Stimulated activated CD4-positive, alpha-beta T cell treated with anti-CD3 and anti-CD28 coated beads, Interleukin-2, amount 100 ng/mL, for 4 hours (primary cell): Measurements from ENCODE around the gene NPHS2.

Source experiments
- DNase-seq: peaks from one replicate; pipeline ENCODE4 v3.0.0-alpha.2; 2020; ENCODE audit warnings: low read depth

The NPHS2 gene

DNA sequence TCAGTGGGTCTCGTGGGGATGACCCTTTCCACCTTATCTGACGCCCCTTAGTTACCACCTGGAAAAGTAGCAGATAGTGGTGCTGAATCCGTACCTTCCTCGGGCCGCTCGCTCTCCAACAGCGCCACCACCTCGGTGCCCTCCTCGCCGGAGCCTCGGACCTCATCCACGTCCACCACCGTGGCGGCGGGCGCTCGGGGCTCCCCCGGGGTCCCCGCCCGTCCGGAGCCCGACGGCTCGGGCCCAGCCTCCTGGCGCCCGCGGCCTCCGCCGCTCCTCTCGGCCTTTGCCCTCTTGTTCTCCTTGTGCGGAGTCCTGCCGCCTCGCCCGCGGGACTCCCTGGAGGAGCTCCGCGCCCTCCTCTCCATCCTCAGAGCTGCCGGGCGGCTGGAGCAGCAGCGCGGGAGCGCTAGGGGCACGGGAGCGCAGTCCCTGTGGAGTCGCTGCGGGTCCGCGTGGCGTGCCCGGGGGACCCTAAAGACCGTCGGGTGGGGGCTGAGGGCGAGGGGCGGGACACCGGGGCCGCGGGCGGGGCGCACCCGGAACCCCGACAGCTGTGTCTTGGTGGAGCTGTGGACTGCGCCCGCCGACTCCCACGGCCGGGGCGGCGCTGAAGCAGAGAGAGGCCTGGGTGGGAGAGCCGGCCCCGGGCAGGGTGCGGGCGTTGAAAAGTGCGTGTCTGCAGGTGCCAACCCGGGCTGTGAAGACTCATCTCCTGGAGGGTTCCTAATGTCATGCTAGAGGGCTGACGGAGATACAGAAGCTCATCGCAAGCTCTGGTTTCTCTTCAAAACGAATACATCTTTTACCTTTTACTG, at the start of gene NPHS2:
Gene NPHS2 (minus strand): TSS at position 452 of the 818 bp plus-strand sequence. CDS start 84 bp downstream, at position 368.
- DNase-seq = no peak

DNA sequence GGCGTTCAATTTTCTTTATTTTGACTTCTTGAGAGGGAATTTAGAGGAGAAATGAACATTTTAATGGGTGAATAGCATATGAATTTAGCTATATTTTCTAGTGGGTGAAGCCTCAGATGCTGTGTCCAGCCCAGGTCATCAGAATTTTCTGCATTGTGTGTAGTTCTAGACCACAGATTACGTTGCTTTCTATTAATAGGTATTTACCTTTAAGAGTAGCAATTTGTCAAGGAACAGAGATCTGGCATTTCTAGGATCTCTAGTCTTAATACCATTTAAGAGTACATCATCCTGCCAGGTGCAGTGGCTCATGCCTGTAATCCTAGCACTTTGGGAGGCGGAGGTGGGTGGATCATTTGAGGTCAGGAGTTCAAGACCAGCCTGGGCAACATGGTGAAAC, 36.6 kb upstream of the NPHS2 start:
- no peak for DNase-seq

DNA sequence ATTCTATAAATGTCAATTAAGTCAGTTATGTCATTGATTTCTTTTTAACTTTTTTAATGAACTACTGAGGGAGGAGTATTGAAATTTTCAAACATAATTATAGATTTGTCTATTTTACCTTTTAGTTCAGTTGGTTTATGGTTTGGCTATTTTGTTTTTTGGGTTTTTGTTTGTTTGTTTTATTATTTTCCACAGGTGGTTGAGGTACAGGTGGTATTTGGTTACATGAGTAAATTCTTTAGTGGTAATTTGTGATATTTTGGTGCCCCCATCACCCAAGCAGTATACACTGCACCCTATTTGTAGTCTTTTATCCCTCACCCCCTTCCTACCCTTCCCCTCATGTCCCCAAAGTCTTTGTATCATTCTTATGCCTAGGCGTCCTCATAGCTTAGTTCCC, 25.3 kb upstream of the NPHS2 start:
- DNase-seq = no peak

DNA sequence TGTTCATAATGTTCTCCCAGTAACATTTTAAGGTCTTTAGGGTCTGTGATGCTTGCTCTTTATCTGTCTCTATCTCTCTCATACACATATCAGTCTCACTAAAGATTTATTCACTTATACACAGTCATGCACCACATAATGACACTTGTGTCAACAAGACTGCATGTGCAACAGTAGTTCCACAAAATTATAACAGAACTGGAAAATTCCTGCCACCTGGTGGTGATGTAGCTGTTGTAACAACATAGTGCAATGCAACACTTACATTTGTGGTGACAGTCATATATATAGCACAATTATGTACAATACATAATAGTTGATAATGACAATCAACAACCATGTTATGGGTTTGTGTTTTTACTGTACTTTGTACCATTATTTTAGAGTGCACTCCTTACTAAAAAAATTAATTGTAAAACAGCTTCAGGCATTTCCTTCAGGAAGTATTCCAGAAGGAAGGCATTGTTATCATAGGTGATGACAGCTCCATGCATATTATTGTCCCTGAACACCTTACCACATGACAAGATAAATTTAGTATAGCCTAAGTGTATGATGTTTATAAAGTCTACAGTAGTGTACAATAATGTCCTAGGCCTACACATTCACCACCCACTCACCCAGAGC, 24.0 kb upstream of the NPHS2 start:
- no peak for DNase-seq

DNA sequence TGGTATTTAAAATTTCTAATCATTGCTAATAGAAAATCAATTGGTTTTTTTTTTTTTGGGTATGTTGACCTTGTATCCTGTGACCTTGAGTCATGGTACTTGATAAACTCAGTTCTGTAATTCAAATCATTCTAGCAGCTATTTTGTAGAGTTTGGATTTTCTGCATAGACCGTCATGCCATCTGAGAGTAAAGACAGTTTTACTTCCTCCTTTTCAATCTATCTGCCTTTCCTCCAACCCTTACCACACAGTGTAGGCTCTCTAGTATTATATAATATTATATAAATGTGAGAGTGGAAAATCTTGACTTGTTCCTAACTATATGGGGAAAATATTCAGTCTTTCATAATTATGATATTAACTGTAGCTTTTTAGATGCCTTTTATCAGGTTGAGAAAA, 22.9 kb upstream of the NPHS2 start:
- no peak for DNase-seq

DNA sequence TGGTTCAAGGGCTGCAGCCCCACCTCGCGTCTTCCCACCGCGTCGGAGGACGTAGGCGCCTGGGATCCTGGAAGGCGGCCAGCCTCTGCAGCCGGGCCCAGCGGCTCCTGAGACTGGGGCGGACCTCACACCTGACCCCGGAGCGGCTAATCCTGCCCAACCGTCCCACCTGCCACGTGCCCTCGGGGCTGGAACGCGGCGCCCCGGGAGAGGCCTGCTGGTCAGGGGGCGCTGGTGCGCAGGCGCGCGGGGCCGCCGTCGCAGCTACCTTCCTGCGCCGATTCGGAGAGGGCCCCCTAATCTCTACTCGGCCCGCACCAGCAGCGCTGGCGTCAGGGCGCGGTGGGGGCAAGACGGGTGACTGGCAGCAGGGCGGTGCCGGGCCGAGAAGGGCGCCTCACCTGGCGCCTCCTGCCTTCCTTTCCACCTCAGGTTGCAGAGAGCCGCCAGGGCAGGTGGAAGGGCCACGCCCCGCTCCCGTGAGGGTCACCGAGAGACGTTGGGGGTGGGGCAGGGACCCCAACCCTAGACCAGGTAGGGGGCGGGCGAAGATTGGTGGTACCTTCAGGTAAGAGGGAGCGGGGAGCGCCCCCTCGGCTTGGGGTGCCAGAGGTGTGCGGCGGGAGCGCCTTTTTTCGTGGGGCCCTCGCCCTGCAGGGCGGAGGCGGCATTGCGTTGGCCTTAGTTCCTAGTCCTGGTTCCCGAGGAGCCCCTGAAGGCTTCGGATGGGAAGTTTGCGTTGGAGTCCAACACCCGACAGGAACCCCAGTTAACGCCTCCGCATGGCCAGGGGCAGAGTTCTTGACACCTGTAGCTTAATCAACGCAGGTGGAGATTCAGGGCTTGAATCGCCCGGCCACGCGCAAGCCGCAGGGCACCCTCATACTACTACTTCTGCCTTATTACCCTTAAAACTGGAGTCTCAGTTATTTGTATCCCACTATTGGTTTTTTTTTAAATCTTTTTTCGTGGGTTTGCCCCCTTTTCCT, 16.1 kb upstream of the NPHS2 start, which contains the start of gene TDRD5:
Gene TDRD5 (plus strand): TSS at position 241 of the 989 bp plus-strand sequence. CDS start 784 bp downstream, outside the sequence.
- DNase-seq = no peak

DNA sequence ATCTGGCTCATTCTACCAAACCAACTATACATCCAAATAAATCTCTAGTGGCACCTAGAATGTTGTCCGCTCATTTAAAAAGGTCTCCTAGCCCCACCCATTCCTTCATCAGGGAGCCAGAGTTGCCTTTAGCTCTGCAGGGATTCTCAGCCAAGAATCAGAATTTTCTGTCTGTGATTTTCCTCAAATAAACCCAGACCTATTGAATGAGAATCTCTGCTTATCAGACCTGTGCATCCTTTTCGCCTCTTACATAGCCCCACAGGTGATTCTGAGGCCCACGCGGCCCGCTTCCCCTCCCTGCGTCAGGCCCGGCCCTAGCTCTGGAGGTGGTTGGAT, 15.5 kb upstream of the NPHS2 start:
- DNase-seq = no peak

DNA sequence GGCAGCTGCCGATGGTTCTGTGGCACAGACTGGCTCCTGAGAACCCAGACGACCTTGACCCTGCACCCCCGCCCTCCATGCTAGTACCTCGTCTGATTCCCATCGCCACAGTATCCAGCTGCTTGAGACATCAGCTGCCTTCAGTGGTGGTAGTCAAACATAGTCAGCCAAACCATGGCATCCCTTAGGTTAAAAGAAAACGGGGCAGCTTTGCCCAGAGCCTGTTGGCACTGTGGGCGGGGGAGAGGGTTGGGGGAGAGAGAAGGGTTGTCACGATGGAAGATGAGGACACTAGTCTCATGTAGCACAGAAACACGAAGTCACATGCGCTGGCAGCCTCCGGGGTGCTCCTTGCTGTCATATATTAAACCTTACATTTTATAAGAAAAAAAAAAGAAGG, 14.9 kb upstream of the NPHS2 start:
- no peak for DNase-seq

DNA sequence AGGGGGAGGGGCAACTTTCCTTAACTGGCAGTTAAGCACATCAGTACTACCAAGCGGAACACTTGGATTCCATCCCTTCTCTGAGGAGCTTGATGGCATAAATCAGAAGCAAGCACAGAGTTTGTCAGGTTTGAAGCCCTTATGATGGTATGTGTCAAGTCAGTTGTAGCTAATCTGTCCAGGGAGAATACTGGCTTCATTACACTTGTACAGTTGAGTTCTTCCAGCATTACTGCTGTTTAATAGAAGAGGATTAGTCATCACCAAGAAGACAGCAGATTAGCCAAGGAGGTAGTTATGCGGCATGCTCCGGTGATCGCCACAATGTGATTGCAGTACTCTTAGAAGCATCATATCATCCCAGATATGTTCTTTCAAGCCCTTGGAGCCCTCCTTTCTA, 13.8 kb upstream of the NPHS2 start:
- no peak for DNase-seq

DNA sequence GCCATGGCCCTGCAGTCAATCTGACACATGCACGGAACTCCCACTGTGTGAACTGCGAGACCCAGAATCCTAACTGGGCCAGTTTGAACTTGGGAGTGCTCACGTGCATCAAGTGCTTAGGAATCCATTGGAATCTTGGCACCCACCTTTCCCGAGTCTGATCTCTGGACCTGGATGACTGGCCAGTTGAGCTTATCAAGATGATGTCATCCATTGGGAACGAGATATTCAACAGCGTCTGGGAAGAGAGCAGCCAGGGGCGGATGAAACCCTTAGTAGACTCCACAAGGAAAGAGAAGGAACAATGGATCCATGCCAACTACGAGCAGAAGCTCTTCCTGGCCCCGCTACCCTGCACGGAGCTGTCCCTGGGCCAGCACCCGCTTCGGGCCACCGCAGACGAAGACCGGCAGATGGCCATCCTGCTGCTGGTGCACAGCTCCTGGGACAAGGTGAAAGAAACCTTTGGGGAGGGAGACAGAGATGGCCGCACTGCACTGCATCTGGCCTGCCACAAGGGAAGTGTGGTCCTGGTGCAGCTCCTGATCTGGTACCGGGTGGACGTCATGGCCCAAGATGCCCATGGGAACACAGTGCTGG, 12.8 kb upstream of the NPHS2 start:
- DNase-seq = no peak

DNA sequence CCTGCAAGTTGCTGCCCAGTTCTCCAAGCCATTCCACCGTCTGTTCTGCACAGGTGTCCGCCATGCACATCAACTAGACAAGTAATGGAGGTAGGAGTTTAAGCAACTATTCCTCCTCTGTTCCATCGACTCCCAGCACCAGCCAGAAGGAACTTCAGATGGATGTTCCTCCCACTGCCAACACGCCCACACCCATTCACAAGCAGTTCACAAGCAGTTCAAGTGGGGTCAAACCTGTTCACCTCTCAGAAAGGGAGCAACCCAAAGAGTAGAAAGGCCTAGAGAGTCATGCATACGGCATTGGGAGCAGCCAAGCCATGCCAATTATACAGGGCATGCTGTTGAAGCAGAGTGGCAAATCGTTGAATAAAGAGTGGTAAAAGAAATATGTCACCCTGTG, 11.6 kb upstream of the NPHS2 start:
- DNase-seq = no peak

DNA sequence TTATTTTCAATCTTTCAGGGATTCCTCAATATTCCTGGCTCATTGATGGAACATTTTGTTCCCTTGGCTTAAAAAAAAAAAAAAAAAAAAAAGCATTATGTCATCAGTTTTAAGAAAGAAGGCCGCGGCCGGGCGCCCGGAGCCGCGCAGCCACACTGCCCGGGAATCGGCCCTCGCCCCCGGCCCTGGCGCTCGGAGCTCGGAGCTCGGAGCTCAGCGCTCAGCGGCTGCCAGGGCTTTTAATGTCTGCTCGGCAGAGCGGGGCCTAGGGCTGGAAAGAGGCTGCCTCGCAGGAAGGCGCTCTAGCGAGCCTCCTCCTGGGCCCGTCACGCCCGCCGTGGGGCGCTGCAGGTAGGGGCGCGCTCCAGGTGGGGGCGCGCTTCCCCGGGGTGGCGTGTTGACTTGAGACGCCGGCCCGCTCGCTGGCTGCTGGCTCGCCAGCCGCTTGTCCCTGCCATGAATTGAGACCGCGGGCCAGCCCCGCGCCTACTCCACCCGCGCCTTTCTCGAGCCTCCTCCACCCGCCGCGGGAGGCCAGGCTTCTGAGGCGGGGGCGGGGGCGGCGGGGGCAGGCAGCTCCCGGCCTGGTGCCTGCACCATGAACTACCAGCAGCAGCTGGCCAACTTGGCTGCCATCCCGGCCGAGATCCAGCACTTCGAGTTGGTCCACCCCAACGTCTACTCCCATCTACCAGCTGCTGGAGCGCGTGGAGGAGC, 10.5 kb upstream of the NPHS2 start:
- DNase-seq = no peak

DNA sequence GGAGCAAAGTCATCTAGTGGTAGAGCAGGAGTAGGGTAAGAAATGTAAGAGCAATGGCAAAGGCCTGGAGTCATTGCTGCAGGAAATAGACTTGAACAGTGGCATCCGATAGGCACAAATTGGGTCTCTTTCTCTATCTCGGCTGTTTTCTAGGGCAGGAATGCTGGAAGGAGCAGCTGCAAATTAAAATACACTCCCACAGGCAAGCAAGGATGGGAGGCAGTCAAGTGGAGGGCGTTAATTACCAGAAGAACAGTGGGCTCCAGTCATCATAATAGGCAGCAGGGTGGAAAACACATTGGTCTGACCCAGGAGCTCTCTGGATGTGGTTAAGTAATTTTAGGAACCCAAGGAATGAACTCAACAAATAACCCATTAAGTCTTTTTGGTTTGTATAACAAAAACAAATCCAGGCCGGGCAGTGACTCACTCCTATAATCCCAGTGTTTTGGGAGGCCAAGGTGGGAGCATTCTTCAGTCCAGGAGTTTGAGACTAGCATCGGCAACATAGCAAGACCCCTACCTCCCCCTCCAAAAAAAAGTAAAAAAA, 8.1 kb upstream of the NPHS2 start:
- no peak for DNase-seq

DNA sequence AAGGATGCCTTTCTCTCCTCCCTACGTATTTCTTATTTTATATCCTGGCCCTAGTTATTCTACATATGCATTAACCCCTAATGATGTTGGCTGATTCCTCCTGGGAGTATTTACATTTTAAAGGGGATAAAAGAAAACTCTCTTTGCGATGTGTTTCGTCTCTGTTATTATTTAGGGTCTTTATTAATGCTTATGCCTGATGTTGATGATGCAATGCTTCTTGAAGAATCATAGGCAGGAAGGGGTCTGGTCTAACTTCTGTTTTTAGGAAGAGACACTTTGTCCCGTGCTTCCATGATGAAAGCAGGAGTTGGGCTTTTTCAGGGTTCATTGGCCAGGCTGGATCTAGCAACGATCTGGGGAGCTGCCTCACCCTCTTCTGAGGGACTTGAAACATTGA, 761 bp upstream of the NPHS2 start:
- DNase-seq = no peak

DNA sequence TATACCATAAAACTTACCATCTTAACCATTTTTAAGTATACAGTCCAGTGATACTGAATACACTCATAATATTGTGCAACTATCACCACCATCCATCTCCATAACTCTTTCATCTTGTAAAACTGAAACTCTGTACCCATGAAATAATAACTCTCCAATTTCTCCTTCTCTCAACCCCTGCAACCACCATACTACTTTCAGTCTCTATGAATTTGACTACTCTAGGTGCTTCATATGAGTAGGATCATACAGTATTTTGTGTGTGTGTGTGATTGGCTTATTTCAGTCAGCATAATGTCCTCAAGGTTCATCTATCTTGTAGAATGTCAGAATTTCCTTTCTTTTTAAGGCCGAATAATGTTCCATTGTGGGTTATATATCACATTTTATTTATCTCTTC, 17.7 kb downstream of the NPHS2 start:
- DNase-seq = no peak

DNA sequence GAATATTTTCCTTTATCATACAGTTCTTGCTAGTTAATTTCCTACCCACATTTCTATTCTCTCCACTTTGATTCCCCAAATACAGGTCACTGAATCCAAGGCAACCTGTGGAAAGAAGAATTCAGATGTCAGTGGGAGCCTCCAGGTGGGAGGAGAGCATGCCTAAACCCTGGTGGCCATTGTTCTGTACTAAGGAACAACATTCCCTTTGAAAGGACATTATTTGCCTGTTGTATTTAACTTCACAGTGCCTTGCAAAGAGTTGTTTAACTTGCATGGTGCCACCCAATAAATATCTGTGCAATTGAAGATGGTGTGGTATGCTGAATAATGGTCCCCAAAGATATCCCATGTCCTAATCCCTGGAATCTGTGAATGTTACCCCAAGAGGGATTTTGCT, 21.3 kb downstream of the NPHS2 start:
- DNase-seq = no peak

DNA sequence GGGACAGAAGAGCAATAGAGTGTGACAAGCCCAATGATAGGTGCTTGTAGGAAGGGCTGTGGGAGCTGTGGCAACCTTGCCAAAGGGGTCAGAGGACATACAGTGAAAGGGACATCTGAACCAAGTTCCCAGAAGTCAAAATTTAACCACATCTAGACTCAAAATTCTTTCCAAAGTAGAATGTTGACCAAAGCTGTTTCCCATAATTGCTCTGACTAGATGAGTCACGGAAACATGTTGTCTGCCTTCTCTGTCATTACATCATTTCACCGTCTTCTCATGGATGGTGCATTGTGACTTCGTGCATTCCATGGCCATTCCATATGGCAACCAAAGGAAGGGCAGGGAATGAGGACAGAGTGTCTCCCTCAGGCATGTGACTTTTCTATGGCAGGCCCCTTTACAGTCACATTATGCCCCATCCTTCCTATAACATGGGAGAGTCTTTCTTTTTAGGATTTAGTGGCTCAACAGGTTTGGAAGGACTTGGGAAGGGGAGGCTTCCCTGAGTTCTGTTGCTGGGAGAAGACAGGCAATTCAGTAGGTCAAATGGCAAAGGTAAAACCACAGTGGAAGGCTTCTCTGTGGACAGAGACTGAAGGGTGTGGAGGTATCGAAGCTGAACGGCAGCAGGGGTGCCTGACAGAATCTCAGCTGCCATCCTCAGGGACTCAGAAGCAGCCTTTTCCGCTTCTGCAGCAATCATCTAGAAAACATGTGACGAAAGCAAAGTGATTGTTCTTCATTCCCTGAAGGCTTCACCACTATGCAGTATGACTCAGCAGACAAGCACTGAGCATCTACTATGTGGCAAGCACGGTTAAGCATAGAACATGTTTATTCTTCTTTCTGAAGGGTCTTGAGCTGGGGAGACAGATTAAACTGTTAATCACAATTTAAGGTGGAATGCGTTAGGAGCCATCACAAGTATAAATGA, 24.7 kb downstream of the NPHS2 start:
- no peak for DNase-seq

DNA sequence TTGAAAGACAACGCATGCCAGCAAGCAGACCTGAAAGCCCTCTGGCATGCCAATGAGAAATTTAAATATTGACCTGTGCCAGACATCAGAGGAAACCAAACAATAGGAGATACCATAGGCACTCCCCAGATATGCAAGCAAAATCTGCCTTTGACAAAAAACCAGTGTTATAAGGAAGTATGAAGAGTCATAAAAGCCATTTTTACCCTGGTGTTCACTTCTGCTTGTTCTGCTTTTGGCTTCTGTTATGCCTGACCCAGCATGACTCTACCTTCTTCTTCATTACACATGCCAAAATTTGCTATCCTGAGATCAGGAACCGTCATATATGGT, 26.4 kb downstream of the NPHS2 start:
- DNase-seq = no peak

DNA sequence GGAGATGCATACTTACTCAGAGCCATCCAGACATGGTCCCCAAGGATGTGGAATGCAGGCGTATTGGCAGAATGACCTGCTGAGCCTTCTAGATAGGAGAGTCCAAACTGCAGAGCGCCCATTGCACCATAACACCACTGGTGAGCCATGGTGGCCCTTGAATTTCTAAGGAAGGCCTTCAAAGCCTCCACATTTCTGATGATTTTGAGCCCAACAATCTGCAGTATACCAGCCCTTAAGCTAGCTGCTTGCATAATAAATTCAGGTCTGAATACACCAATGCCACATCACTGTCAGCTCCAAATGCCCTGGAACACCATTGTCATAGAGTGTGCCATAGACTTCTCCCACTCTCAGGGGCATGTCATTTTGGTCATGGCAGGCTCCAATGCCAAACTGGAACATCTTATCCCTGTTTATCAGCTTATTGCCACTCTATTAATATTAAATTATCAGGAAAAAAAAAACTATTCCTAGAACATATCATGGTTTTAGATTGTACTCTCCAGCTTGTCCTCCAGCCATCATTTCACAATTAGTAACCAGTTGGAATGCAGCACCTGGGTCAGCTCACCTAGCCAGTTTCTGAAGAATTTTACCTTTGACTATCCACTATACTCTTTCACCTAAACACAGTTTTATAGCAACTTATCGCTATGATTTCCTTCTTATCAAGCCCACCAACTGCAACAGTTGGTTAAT, 26.9 kb downstream of the NPHS2 start:
- DNase-seq = no peak
